Measurements from ENCODE around the gene HGS. TPM values are rescaled to one million over a fixed set of nuclear protein-coding genes. Genes with fewer than 3 reads are reported as not detected.

The HGS gene
- total RNA-seq, 1 donor from 2014 or later, result 117 TPM

DNA sequence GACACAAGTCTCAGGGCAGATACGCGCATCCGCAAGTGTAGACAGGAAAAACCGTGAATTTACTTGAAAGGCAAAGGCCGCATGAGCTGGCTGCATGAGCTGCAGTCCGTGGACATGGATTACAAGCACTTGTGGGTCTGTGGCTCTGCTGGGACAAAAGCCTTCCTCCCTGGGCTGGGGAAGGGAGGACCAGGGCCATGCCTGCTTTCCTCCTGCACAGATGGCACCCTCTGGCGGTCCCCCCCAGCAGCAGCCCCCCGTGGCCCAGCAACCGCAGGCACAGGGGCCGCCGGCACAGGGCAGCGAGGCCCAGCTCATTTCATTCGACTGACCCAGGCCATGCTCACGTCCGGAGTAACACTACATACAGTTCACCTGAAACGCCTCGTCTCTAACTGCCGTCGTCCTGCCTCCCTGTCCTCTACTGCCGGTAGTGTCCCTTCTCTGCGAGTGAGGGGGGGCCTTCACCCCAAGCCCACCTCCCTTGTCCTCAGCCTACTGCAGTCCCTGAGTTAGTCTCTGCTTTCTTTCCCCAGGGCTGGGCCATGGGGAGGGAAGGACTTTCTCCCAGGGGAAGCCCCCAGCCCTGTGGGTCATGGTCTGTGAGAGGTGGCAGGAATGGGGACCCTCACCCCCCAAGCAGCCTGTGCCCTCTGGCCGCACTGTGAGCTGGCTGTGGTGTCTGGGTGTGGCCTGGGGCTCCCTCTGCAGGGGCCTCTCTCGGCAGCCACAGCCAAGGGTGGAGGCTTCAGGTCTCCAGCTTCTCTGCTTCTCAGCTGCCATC lies 17.7 kb downstream of the HGS start:
- Mint-ChIP-seq H3K4me3 (ENCODE audit: unreplicated experiment) (peak overlapping the region; percentile 93), H3K4me1 (ENCODE audit: unreplicated experiment) (peaks cover 25% of the 10 kb centered on the region), H3K27ac (ENCODE audit: unreplicated experiment) (peak overlapping the region; percentile 95), H3K27me3 (ENCODE audit: unreplicated experiment) (no peaks in the 10 kb centered on the region), H3K36me3 (ENCODE audit: unreplicated experiment) (peaks cover 19% of the 10 kb centered on the region), H3K9me3 (ENCODE audit: unreplicated experiment) (no peaks in the 10 kb centered on the region)
- DNase-seq (ENCODE audit: extremely low spot score, unreplicated experiment), result no peak
- TF ChIP-seq, protein P1, sequence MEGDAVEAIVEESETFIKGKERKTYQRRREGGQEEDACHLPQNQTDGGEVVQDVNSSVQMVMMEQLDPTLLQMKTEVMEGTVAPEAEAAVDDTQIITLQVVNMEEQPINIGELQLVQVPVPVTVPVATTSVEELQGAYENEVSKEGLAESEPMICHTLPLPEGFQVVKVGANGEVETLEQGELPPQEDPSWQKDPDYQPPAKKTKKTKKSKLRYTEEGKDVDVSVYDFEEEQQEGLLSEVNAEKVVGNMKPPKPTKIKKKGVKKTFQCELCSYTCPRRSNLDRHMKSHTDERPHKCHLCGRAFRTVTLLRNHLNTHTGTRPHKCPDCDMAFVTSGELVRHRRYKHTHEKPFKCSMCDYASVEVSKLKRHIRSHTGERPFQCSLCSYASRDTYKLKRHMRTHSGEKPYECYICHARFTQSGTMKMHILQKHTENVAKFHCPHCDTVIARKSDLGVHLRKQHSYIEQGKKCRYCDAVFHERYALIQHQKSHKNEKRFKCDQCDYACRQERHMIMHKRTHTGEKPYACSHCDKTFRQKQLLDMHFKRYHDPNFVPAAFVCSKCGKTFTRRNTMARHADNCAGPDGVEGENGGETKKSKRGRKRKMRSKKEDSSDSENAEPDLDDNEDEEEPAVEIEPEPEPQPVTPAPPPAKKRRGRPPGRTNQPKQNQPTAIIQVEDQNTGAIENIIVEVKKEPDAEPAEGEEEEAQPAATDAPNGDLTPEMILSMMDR (IDR thresholded peaks at IDR 0.05), result no peak

DNA sequence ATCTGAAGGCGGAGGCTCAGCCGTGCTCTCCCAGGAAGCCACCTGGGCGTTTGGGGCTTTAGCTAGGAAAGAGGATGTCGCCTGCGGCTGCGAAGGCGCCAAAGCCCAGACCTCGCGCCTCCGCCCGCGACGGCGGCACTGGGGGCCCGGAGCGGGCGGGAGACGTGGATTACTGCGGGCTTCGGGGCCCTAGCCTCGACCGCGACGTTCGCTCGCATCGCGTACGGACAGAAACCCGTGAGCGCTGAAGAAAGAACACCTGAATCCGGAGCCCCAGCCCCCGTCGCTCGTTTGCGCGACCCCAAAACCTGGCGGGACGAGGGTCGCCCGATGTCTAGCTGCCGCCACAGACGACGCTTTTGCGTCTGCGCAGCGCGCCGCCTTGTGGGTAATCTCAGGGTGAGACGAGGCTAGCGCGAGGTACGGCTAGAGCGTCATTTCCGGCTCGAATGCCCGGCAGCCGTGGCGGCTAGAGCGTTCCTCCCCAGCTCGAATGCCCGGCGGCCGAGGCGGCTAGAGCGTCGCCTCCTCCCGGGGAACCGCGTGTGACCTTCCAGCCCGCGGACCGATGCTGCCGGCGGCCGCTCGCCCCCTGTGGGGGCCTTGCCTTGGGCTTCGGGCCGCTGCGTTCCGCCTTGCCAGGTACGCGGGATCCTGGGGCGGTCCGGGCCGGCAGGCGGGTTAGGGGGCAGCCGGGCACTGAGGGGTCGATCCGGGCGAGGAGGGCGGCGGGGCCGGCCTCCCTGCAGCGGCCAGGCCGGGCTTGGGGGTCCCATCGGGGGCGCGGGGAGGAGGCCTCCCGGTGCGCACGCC lies 19.3 kb downstream of the HGS start, which contains the start of gene MRPL12:
MRPL12 (plus strand) TSS at position 434 of the 813 bp plus-strand sequence; CDS start at position 569, 135 bp downstream.
- TF ChIP-seq, protein P1 (IDR thresholded peaks at IDR 0.05), result peak; percentile 28
- Mint-ChIP-seq H3K36me3 (ENCODE audit: unreplicated experiment) (peaks cover 17% of the 10 kb centered on the region), H3K4me1 (ENCODE audit: unreplicated experiment) (peaks cover 25% of the 10 kb centered on the region), H3K27me3 (ENCODE audit: unreplicated experiment) (no peaks in the 10 kb centered on the region), H3K9me3 (ENCODE audit: unreplicated experiment) (no peaks in the 10 kb centered on the region), H3K27ac (ENCODE audit: unreplicated experiment) (peak within 1 kb of the TSS; percentile 95), H3K4me3 (ENCODE audit: unreplicated experiment) (peak within 1 kb of the TSS; percentile 93)
- DNase-seq (ENCODE audit: extremely low spot score, unreplicated experiment), result peak; percentile 95

DNA sequence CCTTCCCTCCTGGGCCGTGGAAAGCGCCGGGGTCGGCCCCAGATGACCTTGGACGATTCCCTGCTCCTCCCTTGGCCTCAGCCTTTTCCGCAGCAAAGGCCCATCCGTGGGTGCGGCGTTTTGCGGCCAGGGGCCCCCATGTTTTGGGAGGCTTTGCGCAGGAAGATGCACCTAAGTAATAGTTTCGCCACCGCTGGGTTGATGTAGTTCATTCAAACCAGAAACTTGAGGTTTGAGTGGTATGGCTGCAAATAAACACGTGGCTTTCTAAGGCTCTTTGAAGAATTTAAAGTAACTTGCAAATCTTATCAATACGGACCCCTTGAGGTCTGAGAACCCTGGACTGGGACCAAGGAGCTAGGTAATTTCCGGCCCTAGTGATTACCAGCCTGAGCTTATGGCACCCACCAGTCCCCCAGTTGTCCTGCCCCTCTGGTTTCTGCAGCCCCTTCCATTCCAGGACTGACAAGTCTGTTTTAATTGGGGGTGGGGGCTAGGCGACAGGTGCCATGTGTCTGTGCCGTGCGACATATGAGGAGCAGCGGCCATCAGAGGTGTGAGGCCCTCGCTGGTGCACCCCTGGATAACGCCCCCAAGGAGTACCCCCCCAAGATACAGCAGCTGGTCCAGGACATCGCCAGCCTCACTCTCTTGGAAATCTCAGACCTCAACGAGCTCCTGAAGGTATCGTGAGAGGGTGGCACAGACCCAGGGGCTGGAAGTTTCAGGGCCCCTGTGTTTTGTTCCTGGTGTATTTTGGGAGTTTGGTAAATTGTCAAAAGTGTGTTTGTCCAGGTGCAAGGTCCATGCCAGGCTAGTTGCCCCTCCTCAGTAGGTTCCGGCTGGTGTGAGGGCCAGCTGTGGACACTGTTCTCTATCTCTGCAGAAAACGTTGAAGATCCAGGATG lies 20.2 kb downstream of the HGS start:
- peak overlapping the region; percentile 10 for H3K27ac Mint-ChIP-seq (ENCODE audit: unreplicated experiment)
- DNase-seq (ENCODE audit: extremely low spot score, unreplicated experiment), result no peak
- H3K27me3 Mint-ChIP-seq (ENCODE audit: unreplicated experiment), result no peaks in the 10 kb centered on the region
- H3K4me3 Mint-ChIP-seq (ENCODE audit: unreplicated experiment), result peak overlapping the region; percentile 73
- H3K9me3 Mint-ChIP-seq (ENCODE audit: unreplicated experiment), result no peaks in the 10 kb centered on the region
- TF ChIP-seq, protein P1 (IDR thresholded peaks at IDR 0.05), result no peak
- H3K36me3 Mint-ChIP-seq (ENCODE audit: unreplicated experiment), result peaks cover 14% of the 10 kb centered on the region
- H3K4me1 Mint-ChIP-seq (ENCODE audit: unreplicated experiment), result peaks cover 25% of the 10 kb centered on the region

DNA sequence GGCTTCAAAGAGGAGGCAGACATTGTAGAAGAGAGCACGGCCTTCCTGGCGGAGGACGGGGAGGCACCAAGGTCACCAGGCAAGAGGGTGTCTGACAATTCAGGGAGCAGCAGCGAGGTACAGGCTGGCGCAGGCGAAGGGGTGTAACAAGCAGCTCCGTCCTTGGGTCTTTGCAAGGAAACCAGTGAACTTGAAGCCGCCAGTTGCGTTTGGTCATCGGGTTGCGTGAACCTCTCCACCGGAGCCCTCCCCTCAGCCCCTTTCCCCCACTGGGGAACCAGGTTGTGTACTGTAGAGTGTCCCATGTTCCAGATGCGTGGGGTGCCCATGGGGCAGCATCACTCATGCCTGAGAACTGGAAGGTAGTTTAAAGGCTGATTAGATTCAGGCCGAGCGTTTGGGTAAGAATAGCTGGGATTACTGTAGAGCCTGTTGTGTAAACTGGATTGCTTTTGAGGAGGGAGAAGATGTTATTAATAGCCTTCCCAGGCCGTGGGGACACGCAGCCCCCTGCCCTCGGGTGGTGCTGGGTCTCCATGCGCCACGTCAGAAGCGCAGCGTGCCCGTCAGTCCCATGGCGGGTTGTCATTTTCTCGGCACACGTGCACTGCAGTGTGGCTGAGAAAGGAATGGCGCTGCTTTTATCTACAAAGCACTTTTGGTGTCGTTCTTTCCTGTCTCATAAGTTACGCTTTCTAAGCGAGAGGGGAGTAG lies 21.9 kb downstream of the HGS start:
- H3K36me3 Mint-ChIP-seq (ENCODE audit: unreplicated experiment), result peaks cover 14% of the 10 kb centered on the region
- H3K4me1 Mint-ChIP-seq (ENCODE audit: unreplicated experiment), result peaks cover 27% of the 10 kb centered on the region
- TF ChIP-seq, protein P1 (IDR thresholded peaks at IDR 0.05), result no peak
- DNase-seq (ENCODE audit: extremely low spot score, unreplicated experiment), result no peak
- no peaks in the 10 kb centered on the region for H3K27me3 Mint-ChIP-seq (ENCODE audit: unreplicated experiment)
- no peak overlapping the region for H3K27ac Mint-ChIP-seq (ENCODE audit: unreplicated experiment)
- no peak overlapping the region for H3K4me3 Mint-ChIP-seq (ENCODE audit: unreplicated experiment)
- H3K9me3 Mint-ChIP-seq (ENCODE audit: unreplicated experiment), result no peaks in the 10 kb centered on the region
